ENCODE measurements around the gene CYP2R1.

- no peak for TF ChIP-seq POLR2A (IDR thresholded peaks at IDR 0.05)
- no peak for TF ChIP-seq EP300 (IDR thresholded peaks at IDR 0.05; ENCODE audit: low read depth)
- TF ChIP-seq, protein P1, sequence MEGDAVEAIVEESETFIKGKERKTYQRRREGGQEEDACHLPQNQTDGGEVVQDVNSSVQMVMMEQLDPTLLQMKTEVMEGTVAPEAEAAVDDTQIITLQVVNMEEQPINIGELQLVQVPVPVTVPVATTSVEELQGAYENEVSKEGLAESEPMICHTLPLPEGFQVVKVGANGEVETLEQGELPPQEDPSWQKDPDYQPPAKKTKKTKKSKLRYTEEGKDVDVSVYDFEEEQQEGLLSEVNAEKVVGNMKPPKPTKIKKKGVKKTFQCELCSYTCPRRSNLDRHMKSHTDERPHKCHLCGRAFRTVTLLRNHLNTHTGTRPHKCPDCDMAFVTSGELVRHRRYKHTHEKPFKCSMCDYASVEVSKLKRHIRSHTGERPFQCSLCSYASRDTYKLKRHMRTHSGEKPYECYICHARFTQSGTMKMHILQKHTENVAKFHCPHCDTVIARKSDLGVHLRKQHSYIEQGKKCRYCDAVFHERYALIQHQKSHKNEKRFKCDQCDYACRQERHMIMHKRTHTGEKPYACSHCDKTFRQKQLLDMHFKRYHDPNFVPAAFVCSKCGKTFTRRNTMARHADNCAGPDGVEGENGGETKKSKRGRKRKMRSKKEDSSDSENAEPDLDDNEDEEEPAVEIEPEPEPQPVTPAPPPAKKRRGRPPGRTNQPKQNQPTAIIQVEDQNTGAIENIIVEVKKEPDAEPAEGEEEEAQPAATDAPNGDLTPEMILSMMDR (IDR thresholded peaks at IDR 0.05): no peak
Observed at GRCh38 chr11:14873632-14874031, 18.4 kb downstream of the CYP2R1 start.

All from transverse colon (tissue), 3 donors.